Activated T-cell treated with anti-CD3 and anti-CD28 coated beads, Interleukin-2, amount 50 U/mL, for 24 hours (primary cell): Measurements from ENCODE around the gene ITCH.
A peak's percentile ranks its signal among the peaks of the same experiment; 100 is the strongest.
"Not testable (repeated sequence)": the region's sequence is repeated elsewhere in the genome, so short reads cannot be mapped to it uniquely, and the experiment has no call there.

ENCODE experiments used
- DNase-seq: peaks from one replicate; pipeline ENCODE4 v3.0.0-alpha.2; 2020
- H3K27ac Mint-ChIP-seq: 2 replicates; pipeline ENCODE4 v1.8.0; 2020; ENCODE audit warnings: mild to moderate bottlenecking, mixed read lengths
- H3K27me3 Mint-ChIP-seq: 2 replicates; pipeline ENCODE4 v1.8.0; 2020; ENCODE audit warnings: mixed read lengths
- H3K36me3 Mint-ChIP-seq: 2 replicates; pipeline ENCODE4 v1.8.0; 2020; ENCODE audit warnings: low read depth, mixed read lengths
- H3K4me1 Mint-ChIP-seq: 2 replicates; pipeline ENCODE4 v1.8.0; 2020; ENCODE audit warnings: low read depth, mixed read lengths
- H3K4me3 Mint-ChIP-seq: 2 replicates; pipeline ENCODE4 v1.8.0; 2020; ENCODE audit warnings: mild to moderate bottlenecking, moderate library complexity, mixed read lengths
- H3K9me3 Mint-ChIP-seq: 2 replicates; pipeline ENCODE4 v1.8.0; 2020; ENCODE audit warnings: mixed read lengths

The ITCH gene

GRCh38 chr20:34518863-34519262 lies 155.8 kb downstream of the ITCH start:
- H3K9me3 Mint-ChIP-seq, H3K27ac Mint-ChIP-seq, H3K4me3 Mint-ChIP-seq, DNase-seq, H3K27me3 Mint-ChIP-seq: not testable (repeated sequence)
- H3K4me1 Mint-ChIP-seq: peaks cover 64% of the 10 kb centered on the region
- peaks cover 57% of the 10 kb centered on the region for H3K36me3 Mint-ChIP-seq

- not testable (repeated sequence) for H3K4me3 Mint-ChIP-seq, H3K27me3 Mint-ChIP-seq, DNase-seq, H3K9me3 Mint-ChIP-seq, H3K27ac Mint-ChIP-seq
- Mint-ChIP-seq H3K36me3 (peaks cover 65% of the 10 kb centered on the region), H3K4me1 (peaks cover 63% of the 10 kb centered on the region)
Observed at GRCh38 chr20:34519841-34520240, 156.8 kb downstream of the ITCH start.

GRCh38 chr20:34522969-34523871 lies 160.1 kb downstream of the ITCH start:
- Mint-ChIP-seq H3K4me3 (peak overlapping the region; percentile 3), H3K9me3 (no peaks in the 10 kb centered on the region), H3K27ac (peak overlapping the region; percentile 41), H3K36me3 (peaks cover 76% of the 10 kb centered on the region), H3K27me3 (no peaks in the 10 kb centered on the region), H3K4me1 (peaks cover 46% of the 10 kb centered on the region)
- DNase-seq: peak; percentile 69

- Mint-ChIP-seq H3K4me3 (no peak overlapping the region), H3K36me3 (peaks cover 81% of the 10 kb centered on the region), H3K4me1 (peaks cover 37% of the 10 kb centered on the region), H3K9me3 (no peaks in the 10 kb centered on the region), H3K27ac (peak overlapping the region; percentile 47), H3K27me3 (no peaks in the 10 kb centered on the region)
- no peak for DNase-seq
Observed at GRCh38 chr20:34524426-34524825, 161.4 kb downstream of the ITCH start.

- Mint-ChIP-seq H3K9me3 (no peaks in the 10 kb centered on the region), H3K27ac (no peak overlapping the region), H3K27me3 (no peaks in the 10 kb centered on the region), H3K4me1 (peaks cover 33% of the 10 kb centered on the region), H3K36me3 (peaks cover 83% of the 10 kb centered on the region), H3K4me3 (no peak overlapping the region)
- no peak for DNase-seq
Observed at GRCh38 chr20:34525342-34525708, 162.3 kb downstream of the ITCH start.

- Mint-ChIP-seq H3K27me3 (no peaks in the 10 kb centered on the region), H3K27ac (peak overlapping the region; percentile 9), H3K9me3 (no peaks in the 10 kb centered on the region), H3K4me3 (no peak overlapping the region), H3K4me1 (peaks cover 33% of the 10 kb centered on the region), H3K36me3 (peaks cover 85% of the 10 kb centered on the region)
- no peak for DNase-seq
Observed at GRCh38 chr20:34525709-34526416, 162.8 kb downstream of the ITCH start.

- H3K27ac Mint-ChIP-seq: no peak overlapping the region
- H3K36me3 Mint-ChIP-seq: peaks cover 85% of the 10 kb centered on the region
- H3K9me3 Mint-ChIP-seq: no peaks in the 10 kb centered on the region
- no peak for DNase-seq
- peaks cover 30% of the 10 kb centered on the region for H3K4me1 Mint-ChIP-seq
- no peak overlapping the region for H3K4me3 Mint-ChIP-seq
- H3K27me3 Mint-ChIP-seq: no peaks in the 10 kb centered on the region
Observed at GRCh38 chr20:34526466-34526865, 163.4 kb downstream of the ITCH start.

- Mint-ChIP-seq H3K4me3 (no peak overlapping the region), H3K4me1 (peaks cover 27% of the 10 kb centered on the region), H3K27me3 (no peaks in the 10 kb centered on the region), H3K27ac (no peak overlapping the region), H3K36me3 (peaks cover 84% of the 10 kb centered on the region), H3K9me3 (no peaks in the 10 kb centered on the region)
- DNase-seq: no peak
Observed at GRCh38 chr20:34527016-34527415, 163.9 kb downstream of the ITCH start.

- Mint-ChIP-seq H3K4me3 (no peak overlapping the region), H3K4me1 (peaks cover 9% of the 10 kb centered on the region), H3K9me3 (no peaks in the 10 kb centered on the region), H3K36me3 (peaks cover 81% of the 10 kb centered on the region), H3K27ac (no peak overlapping the region), H3K27me3 (no peaks in the 10 kb centered on the region)
- no peak for DNase-seq
Observed at GRCh38 chr20:34528921-34529297, 165.8 kb downstream of the ITCH start.

- Mint-ChIP-seq H3K27ac (peak overlapping the region; percentile 55), H3K27me3 (no peaks in the 10 kb centered on the region), H3K4me1 (peaks cover 5% of the 10 kb centered on the region), H3K36me3 (peaks cover 82% of the 10 kb centered on the region), H3K9me3 (no peaks in the 10 kb centered on the region), H3K4me3 (no peak overlapping the region)
- no peak for DNase-seq
Observed at GRCh38 chr20:34529742-34530141, 166.7 kb downstream of the ITCH start.

GRCh38 chr20:34530342-34530741 lies 167.3 kb downstream of the ITCH start:
- Mint-ChIP-seq H3K27ac (peak overlapping the region; percentile 8), H3K4me3 (no peak overlapping the region), H3K9me3 (no peaks in the 10 kb centered on the region), H3K36me3 (peaks cover 83% of the 10 kb centered on the region), H3K4me1 (peaks cover 5% of the 10 kb centered on the region), H3K27me3 (no peaks in the 10 kb centered on the region)
- DNase-seq: no peak

GRCh38 chr20:34531608-34532265 lies 168.7 kb downstream of the ITCH start:
- peaks cover 5% of the 10 kb centered on the region for H3K4me1 Mint-ChIP-seq

GRCh38 chr20:34532320-34532719 lies 169.2 kb downstream of the ITCH start:
- no peaks in the 10 kb centered on the region for H3K27me3 Mint-ChIP-seq
- H3K27ac Mint-ChIP-seq: peak overlapping the region; percentile 19
- H3K4me3 Mint-ChIP-seq: no peak overlapping the region
- no peaks in the 10 kb centered on the region for H3K9me3 Mint-ChIP-seq
- DNase-seq: no peak
- peaks cover 85% of the 10 kb centered on the region for H3K36me3 Mint-ChIP-seq
- H3K4me1 Mint-ChIP-seq: peaks cover 5% of the 10 kb centered on the region

More at GRCh38 chr20:34531608-34532265, 168.7 kb downstream of the ITCH start:
- H3K27ac Mint-ChIP-seq: peak overlapping the region; percentile 13
- H3K27me3 Mint-ChIP-seq: no peaks in the 10 kb centered on the region
- peaks cover 85% of the 10 kb centered on the region for H3K36me3 Mint-ChIP-seq
- no peak for DNase-seq
- H3K9me3 Mint-ChIP-seq: no peaks in the 10 kb centered on the region
- no peak overlapping the region for H3K4me3 Mint-ChIP-seq

GRCh38 chr20:34532756-34533155 lies 169.7 kb downstream of the ITCH start:
- peaks cover 85% of the 10 kb centered on the region for H3K36me3 Mint-ChIP-seq
- no peak for DNase-seq
- H3K27me3 Mint-ChIP-seq: no peaks in the 10 kb centered on the region
- H3K27ac Mint-ChIP-seq: peak overlapping the region; percentile 19
- H3K4me3 Mint-ChIP-seq: no peak overlapping the region
- peaks cover 5% of the 10 kb centered on the region for H3K4me1 Mint-ChIP-seq
- H3K9me3 Mint-ChIP-seq: no peaks in the 10 kb centered on the region
